ENCODE results near the gene PRSS33. TPM values are rescaled to one million over a fixed set of nuclear protein-coding genes. Genes with fewer than 3 reads are reported as not detected.

The PRSS33 gene
- total RNA-seq, 3 donors from 2014 or later: 0.13 to 0.32 TPM; not detected in 1

DNA sequence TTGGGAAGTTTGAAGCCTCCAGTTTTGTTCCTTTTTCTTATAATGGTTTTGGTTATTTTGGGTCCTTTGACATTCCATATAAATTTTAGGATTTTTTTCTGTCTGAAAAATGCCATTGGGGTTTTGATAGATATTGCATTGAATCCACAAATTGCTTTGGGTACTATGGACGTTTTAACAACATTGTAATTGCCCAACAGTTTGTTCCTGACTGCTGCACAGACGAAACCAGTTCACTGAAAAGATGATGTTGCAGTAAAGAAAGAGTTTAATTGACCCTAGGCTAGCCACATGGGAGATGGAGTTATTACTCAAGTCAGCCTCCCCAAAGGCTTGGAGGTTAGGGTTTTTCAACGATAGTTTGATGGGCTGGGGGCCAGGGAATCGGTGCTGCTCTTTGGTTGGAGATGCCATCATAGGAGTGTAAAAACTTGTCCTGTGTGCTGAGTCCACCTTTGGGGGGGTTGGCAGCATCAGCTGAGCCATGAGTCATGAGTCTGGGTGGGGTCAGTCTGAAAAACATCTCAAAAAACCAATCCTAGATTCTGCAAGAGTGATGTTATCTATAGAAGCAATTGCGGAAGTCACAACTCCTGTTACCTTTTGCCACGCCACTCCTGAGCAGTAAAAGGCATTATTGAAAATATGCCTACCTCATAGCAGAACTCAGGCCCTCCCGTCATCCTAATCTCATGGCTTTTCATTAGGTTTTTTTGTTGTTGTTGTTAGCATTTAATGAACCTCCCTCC, 8.2 kb upstream of the PRSS33 start:
- ATAC-seq (no peak), DNase-seq (no peak)
- H3K4me1 Mint-ChIP-seq (ENCODE audit: low read depth): no peaks in the 10 kb centered on the region
- no peaks in the 10 kb centered on the region for H3K9me3 Mint-ChIP-seq
- no peaks in the 10 kb centered on the region for H3K36me3 Mint-ChIP-seq (ENCODE audit: insufficient read depth)
- peaks cover 26% of the 10 kb centered on the region for H3K27me3 Mint-ChIP-seq (ENCODE audit: low read depth)
- no peak overlapping the region for H3K4me3 Mint-ChIP-seq

GRCh38 chr16:2792940-2793339, 5.6 kb upstream of the PRSS33 start:
- peaks cover 38% of the 10 kb centered on the region for H3K27me3 Mint-ChIP-seq (ENCODE audit: low read depth)
- ATAC-seq (no peak), DNase-seq (no peak)
- no peak overlapping the region for H3K4me3 Mint-ChIP-seq
- no peaks in the 10 kb centered on the region for H3K4me1 Mint-ChIP-seq (ENCODE audit: low read depth)
- H3K9me3 Mint-ChIP-seq: no peaks in the 10 kb centered on the region
- no peaks in the 10 kb centered on the region for H3K36me3 Mint-ChIP-seq (ENCODE audit: insufficient read depth)

- Mint-ChIP-seq H3K4me3 (no peak overlapping the region), H3K36me3 (ENCODE audit: insufficient read depth) (no peaks in the 10 kb centered on the region), H3K27me3 (ENCODE audit: low read depth) (peaks cover 39% of the 10 kb centered on the region), H3K4me1 (ENCODE audit: low read depth) (peaks cover under 1% of the 10 kb centered on the region), H3K9me3 (no peaks in the 10 kb centered on the region)
- no peak for DNase-seq
- ATAC-seq: no peak
Measured at GRCh38 chr16:2791174-2791573, 3.8 kb upstream of the PRSS33 start.

DNA sequence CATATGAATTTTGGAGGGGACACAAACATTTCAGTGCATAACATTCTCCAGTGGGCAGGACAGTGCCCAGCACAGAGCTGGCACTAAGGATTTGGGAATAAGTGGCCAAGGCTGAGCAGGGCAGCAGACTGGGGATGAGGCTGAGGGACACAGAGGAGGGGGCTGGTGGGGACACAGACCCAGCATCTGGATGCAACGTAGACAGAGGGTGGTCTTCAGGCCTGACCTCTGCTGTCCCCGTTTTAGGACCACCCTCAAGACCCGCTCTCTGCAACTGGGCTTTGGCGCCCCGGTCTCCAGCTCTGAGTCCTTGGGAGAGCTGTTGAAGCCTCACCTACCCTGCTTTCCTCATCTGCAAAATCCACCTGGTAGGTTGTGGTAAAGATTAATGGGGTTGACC, 3.3 kb upstream of the PRSS33 start:
- no peak overlapping the region for H3K4me3 Mint-ChIP-seq
- H3K36me3 Mint-ChIP-seq (ENCODE audit: insufficient read depth): no peaks in the 10 kb centered on the region
- DNase-seq (no peak), ATAC-seq (no peak)
- no peaks in the 10 kb centered on the region for H3K9me3 Mint-ChIP-seq
- peaks cover 39% of the 10 kb centered on the region for H3K27me3 Mint-ChIP-seq (ENCODE audit: low read depth)
- H3K4me1 Mint-ChIP-seq (ENCODE audit: low read depth): peaks cover 4% of the 10 kb centered on the region

DNA sequence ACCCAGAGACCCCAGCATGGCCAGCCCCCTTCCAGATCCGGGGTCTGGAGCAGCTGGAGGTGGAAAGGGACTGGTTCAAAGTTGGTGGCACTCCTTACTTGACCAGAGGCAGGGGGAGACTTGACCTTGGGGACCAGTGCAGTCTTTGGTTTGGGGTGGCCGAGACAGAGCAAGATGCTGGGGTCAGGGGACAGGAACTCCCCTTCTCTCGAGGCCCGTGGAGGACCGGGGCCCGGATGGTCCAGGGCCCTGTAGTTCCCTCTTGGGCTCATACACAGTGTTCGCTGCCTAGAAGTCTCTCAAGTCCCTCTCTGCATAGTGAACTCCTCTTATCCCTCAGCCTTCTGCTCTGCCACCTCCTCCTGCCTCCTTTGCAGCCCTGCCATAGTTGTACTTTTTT, 601 bp upstream of the PRSS33 start:
- Mint-ChIP-seq H3K27me3 (ENCODE audit: low read depth) (peaks cover 32% of the 10 kb centered on the region), H3K9me3 (no peaks in the 10 kb centered on the region), H3K4me1 (ENCODE audit: low read depth) (peaks cover 7% of the 10 kb centered on the region), H3K36me3 (ENCODE audit: insufficient read depth) (no peaks in the 10 kb centered on the region), H3K4me3 (no peak overlapping the region)
- DNase-seq: no peak
- ATAC-seq: no peak

DNA sequence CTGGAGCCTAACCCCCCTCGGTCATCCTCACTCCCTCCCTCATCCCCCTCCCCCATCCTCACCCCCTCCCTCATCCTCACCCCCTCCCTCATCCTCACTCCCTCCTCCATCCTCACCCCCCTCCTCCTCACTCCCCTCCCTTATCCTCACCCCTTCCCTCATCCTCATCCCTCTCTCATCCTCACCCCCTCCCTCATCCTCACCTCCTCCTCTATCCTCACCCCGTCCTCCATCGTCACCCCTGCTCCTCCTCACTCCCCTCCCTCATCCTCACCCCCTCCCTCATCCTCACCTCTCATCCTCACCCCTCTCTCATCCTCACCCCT, 571 bp downstream of the PRSS33 start:
- ATAC-seq (no peak), DNase-seq (no peak)
- peaks cover 27% of the 10 kb centered on the region for H3K27me3 Mint-ChIP-seq (ENCODE audit: low read depth)
- H3K4me1 Mint-ChIP-seq (ENCODE audit: low read depth): peaks cover 7% of the 10 kb centered on the region
- no peak overlapping the region for H3K4me3 Mint-ChIP-seq
- H3K9me3 Mint-ChIP-seq: no peaks in the 10 kb centered on the region
- no peaks in the 10 kb centered on the region for H3K36me3 Mint-ChIP-seq (ENCODE audit: insufficient read depth)

GRCh38 chr16:2786061-2786825, 1.1 kb downstream of the PRSS33 start:
- Mint-ChIP-seq H3K9me3 (no peaks in the 10 kb centered on the region), H3K36me3 (ENCODE audit: insufficient read depth) (no peaks in the 10 kb centered on the region), H3K4me1 (ENCODE audit: low read depth) (peaks cover 7% of the 10 kb centered on the region), H3K4me3 (peak overlapping the region; percentile 37), H3K27me3 (ENCODE audit: low read depth) (peaks cover 22% of the 10 kb centered on the region)
- DNase-seq (no peak), ATAC-seq (no peak)

GRCh38 chr16:2785101-2785991, 2.0 kb downstream of the PRSS33 start:
- ATAC-seq (peak; percentile 76 to 82), DNase-seq (peak; percentile 30)
- no peaks in the 10 kb centered on the region for H3K36me3 Mint-ChIP-seq (ENCODE audit: insufficient read depth)
- H3K4me3 Mint-ChIP-seq: peak overlapping the region; percentile 81
- H3K27me3 Mint-ChIP-seq (ENCODE audit: low read depth): peaks cover 14% of the 10 kb centered on the region
- H3K9me3 Mint-ChIP-seq: no peaks in the 10 kb centered on the region
- H3K4me1 Mint-ChIP-seq (ENCODE audit: low read depth): peaks cover 8% of the 10 kb centered on the region

DNA sequence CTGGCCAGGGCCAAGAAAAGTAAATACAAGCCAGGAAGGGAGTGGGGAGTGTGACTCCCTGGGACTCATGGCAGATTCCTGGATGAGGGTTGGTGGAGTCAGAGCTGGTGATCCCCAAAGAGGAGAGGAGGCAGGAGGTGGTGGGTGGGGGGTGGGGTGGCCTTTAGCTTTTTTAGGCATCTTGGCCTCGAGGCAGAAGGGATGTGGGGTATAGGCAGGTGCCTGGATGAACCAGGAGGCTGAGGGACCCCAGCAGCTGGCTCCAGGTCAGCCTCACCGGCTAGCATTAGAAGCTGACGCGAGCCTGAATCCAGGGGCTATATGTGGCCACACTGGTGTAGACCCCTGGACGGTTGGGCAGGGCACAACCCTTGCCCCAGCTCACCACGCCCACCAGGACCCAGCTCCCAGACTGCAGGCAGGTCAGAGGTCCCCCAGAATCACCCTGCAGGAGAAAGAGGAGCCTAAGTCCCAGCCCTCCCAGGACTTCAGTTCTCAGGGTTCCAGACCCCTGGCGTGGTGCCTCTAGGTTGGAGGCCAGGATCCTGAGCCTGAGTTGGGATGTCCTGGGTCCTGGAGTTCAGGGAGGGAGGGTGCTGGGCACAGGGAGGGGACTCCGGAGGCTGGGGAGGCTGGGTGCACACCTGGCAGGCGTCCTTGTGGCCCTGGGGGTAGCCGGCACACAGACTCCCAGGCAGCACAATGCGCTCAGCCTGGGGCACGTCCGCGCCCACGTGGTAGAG, 2.8 kb downstream of the PRSS33 start:
- Mint-ChIP-seq H3K27me3 (ENCODE audit: low read depth) (peaks cover 8% of the 10 kb centered on the region), H3K36me3 (ENCODE audit: insufficient read depth) (no peaks in the 10 kb centered on the region), H3K4me3 (peak overlapping the region; percentile 81), H3K4me1 (ENCODE audit: low read depth) (peaks cover 10% of the 10 kb centered on the region), H3K9me3 (no peaks in the 10 kb centered on the region)
- DNase-seq (no peak), ATAC-seq (no peak)

- ATAC-seq (no peak), DNase-seq (no peak)
- H3K4me1 Mint-ChIP-seq (ENCODE audit: low read depth): peaks cover 12% of the 10 kb centered on the region
- no peaks in the 10 kb centered on the region for H3K36me3 Mint-ChIP-seq (ENCODE audit: insufficient read depth)
- H3K9me3 Mint-ChIP-seq: no peaks in the 10 kb centered on the region
- peaks cover 6% of the 10 kb centered on the region for H3K27me3 Mint-ChIP-seq (ENCODE audit: low read depth)
- peak overlapping the region; percentile 51 for H3K4me3 Mint-ChIP-seq
Measured at GRCh38 chr16:2783581-2784357, 3.6 kb downstream of the PRSS33 start.

DNA sequence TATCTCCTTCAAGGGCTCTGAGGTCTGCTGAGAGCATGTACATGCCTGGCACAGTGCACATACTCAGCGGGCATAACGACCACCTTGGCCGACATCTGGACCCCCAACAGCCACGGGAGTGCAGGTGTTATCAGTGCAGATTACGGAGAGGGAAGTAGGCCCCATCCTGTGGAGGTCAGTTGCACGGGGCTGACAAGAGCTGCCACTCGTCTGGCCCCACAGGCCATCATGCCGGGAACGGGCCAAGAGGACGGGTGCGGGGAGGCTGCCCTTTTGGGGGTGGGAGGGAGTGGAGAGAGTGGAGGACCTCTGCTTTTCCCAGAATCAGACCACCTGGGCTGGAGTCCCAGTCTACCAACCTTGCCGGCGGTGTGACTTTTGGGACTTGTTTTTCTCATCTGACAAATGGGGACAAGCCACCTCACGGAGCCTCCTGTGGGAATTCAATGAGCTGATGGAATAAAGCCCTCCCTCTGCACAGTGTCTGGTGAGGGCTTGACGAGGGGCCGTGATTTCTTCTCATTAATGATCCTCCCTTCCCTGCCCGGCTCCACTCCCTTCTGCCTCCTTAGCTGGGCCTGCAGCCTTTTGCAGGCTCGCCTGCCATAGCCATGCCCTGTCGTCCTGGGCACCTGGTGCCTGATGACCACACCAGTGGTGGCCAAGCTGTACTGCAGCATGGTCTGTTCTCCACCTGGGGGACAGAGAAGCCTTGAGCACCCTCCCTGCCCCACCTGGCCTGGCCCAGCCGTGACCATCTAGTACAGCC, 4.6 kb downstream of the PRSS33 start:
- H3K4me3 Mint-ChIP-seq: no peak overlapping the region
- H3K4me1 Mint-ChIP-seq (ENCODE audit: low read depth): peaks cover 21% of the 10 kb centered on the region
- no peaks in the 10 kb centered on the region for H3K9me3 Mint-ChIP-seq
- no peak for ATAC-seq
- no peak for DNase-seq
- peaks cover 2% of the 10 kb centered on the region for H3K27me3 Mint-ChIP-seq (ENCODE audit: low read depth)
- H3K36me3 Mint-ChIP-seq (ENCODE audit: insufficient read depth): no peaks in the 10 kb centered on the region

GRCh38 chr16:2779978-2780898, 7.1 kb downstream of the PRSS33 start:
- Mint-ChIP-seq H3K27me3 (ENCODE audit: low read depth) (no peaks in the 10 kb centered on the region), H3K4me3 (peak overlapping the region; percentile 37), H3K4me1 (ENCODE audit: low read depth) (peaks cover 30% of the 10 kb centered on the region), H3K9me3 (no peaks in the 10 kb centered on the region), H3K36me3 (ENCODE audit: insufficient read depth) (peaks cover 5% of the 10 kb centered on the region)
- DNase-seq (no peak), ATAC-seq (no peak)
